GM19324 (cell line): ENCODE data around the gene OR51L1.
"Not testable (repeated sequence)": the region's sequence is repeated elsewhere in the genome, so short reads cannot be mapped to it uniquely, and the experiment has no call there.

Experiments
- ATAC-seq: cut with Tn5 transposase; IDR thresholded peaks from one replicate; pipeline ENCODE4 v1.9.1; 2021; ENCODE audit warnings: mild to moderate bottlenecking, moderate library complexity; ENCODE audit not compliant: unreplicated experiment, low FRiP score

OR51L1 gene

GRCh38 chr11:4994551-4994950 lies at the start of gene OR51L1:
Gene OR51L1 (plus strand): TSS chr11:4994851. CDS start chr11:4998983, 4,132 bp downstream.
- ATAC-seq, result no peak

- no peak for ATAC-seq
Measured at GRCh38 chr11:4947505-4947904, 47.1 kb upstream of the OR51L1 start, which contains the start of gene OR51A4. Gene OR51A4 (minus strand): TSS chr11:4947605. CDS start chr11:4947100, 505 bp downstream.

GRCh38 chr11:4955613-4956012 lies 39.0 kb upstream of the OR51L1 start, which contains the start of gene OR51A2:
Gene OR51A2 (minus strand): TSS chr11:4955713. CDS start chr11:4955713, 0 bp downstream.
- ATAC-seq, result not testable (repeated sequence)

GRCh38 chr11:4957396-4957795 lies 37.3 kb upstream of the OR51L1 start:
- ATAC-seq, result no peak

- no peak for ATAC-seq
Measured at GRCh38 chr11:4960877-4961276, 33.8 kb upstream of the OR51L1 start.

- no peak for ATAC-seq
Measured at GRCh38 chr11:4962816-4963215, 31.8 kb upstream of the OR51L1 start.

- no peak for ATAC-seq
Measured at GRCh38 chr11:4975436-4975835, 19.2 kb upstream of the OR51L1 start.

GRCh38 chr11:4979036-4979435 lies 15.6 kb upstream of the OR51L1 start:
- no peak for ATAC-seq

- ATAC-seq, result no peak
Measured at GRCh38 chr11:4982678-4983077, 12.0 kb upstream of the OR51L1 start.

GRCh38 chr11:4983841-4984240 lies 10.8 kb upstream of the OR51L1 start:
- ATAC-seq, result no peak

GRCh38 chr11:4991060-4991459 lies 3.6 kb upstream of the OR51L1 start:
- ATAC-seq, result no peak

GRCh38 chr11:5004424-5005274 lies 10.0 kb downstream of the OR51L1 start:
- no peak for ATAC-seq

- ATAC-seq, result no peak
Measured at GRCh38 chr11:5007561-5007960, 12.9 kb downstream of the OR51L1 start.

- ATAC-seq, result no peak
Measured at GRCh38 chr11:5011254-5011653, 16.6 kb downstream of the OR51L1 start.

GRCh38 chr11:5013012-5013411 lies 18.4 kb downstream of the OR51L1 start:
- no peak for ATAC-seq

GRCh38 chr11:5021996-5022395 lies 27.3 kb downstream of the OR51L1 start:
- no peak for ATAC-seq

- no peak for ATAC-seq
Measured at GRCh38 chr11:5036669-5037068, 42.0 kb downstream of the OR51L1 start.

- ATAC-seq, result no peak
Measured at GRCh38 chr11:5037926-5038325, 43.3 kb downstream of the OR51L1 start.

GRCh38 chr11:5038341-5038740 lies 43.7 kb downstream of the OR51L1 start:
- no peak for ATAC-seq

- no peak for ATAC-seq
Measured at GRCh38 chr11:5040876-5041275, 46.2 kb downstream of the OR51L1 start.

- no peak for ATAC-seq
Measured at GRCh38 chr11:5042091-5042490, 47.4 kb downstream of the OR51L1 start.

GRCh38 chr11:5043380-5043779 lies 48.7 kb downstream of the OR51L1 start:
- ATAC-seq, result no peak
